GM12864 (cell line): ENCODE data around the gene ZNF789.

Source experiments
- DNase-seq: peaks from one replicate; pipeline ENCODE4 v3.0.0-alpha.2; 2011; ENCODE audit warnings: low read depth
- H3K4me3 ChIP-seq: 2 replicates; pipeline ENCODE4 v1.5.1; 2011; ENCODE audit warnings: mild to moderate bottlenecking, low read depth, low read length, control low read depth
- CTCF ChIP-seq: IDR thresholded peaks from 2 replicates; pipeline ENCODE4 v1.5.1; 2011; ENCODE audit warnings: low read depth, mild to moderate bottlenecking, moderate library complexity, low read length, control low read depth, inconsistent platforms; ENCODE audit errors: missing control alignments

The ZNF789 gene

GRCh38 chr7:99473315-99473596, 566 bp downstream of the ZNF789 start:
- peak overlapping the region; percentile 89 for H3K4me3 ChIP-seq
- no peak for DNase-seq
- TF ChIP-seq CTCF: no peak

- DNase-seq: no peak
- no peak overlapping the region for H3K4me3 ChIP-seq
- TF ChIP-seq CTCF: no peak
Observed at GRCh38 chr7:99476107-99476506, 3.4 kb downstream of the ZNF789 start.

GRCh38 chr7:99478464-99479440, 6.1 kb downstream of the ZNF789 start:
- no peak overlapping the region for H3K4me3 ChIP-seq
- no peak for TF ChIP-seq CTCF
- DNase-seq: no peak

- no peak overlapping the region for H3K4me3 ChIP-seq
- TF ChIP-seq CTCF: no peak
- DNase-seq: no peak
Observed at GRCh38 chr7:99485094-99485493, 12.4 kb downstream of the ZNF789 start.

GRCh38 chr7:99489235-99489634, 16.5 kb downstream of the ZNF789 start:
- TF ChIP-seq CTCF: no peak
- no peak for DNase-seq
- H3K4me3 ChIP-seq: no peak overlapping the region

- no peak for DNase-seq
- no peak for TF ChIP-seq CTCF
- H3K4me3 ChIP-seq: no peak overlapping the region
Observed at GRCh38 chr7:99490878-99491277, 18.2 kb downstream of the ZNF789 start.

- no peak for DNase-seq
- TF ChIP-seq CTCF: no peak
- no peak overlapping the region for H3K4me3 ChIP-seq
Observed at GRCh38 chr7:99493823-99494222, 21.1 kb downstream of the ZNF789 start.
